ENCODE results near the gene ROS1.

- TF ChIP-seq CTCF (IDR thresholded peaks at IDR 0.05; ENCODE audit: insufficient read depth, low read depth, low read length): no peak
- no peak for TF ChIP-seq EZH2 (IDR thresholded peaks at IDR 0.05; ENCODE audit: insufficient read depth, low read length)
Measured at GRCh38 chr6:117465691-117466090, 39.9 kb upstream of the ROS1 start.
